HEK293T (cell line): ENCODE measurements around the gene PADI4.

Source experiments
- FOXM1 ChIP-seq: fragments of 450-650 bp; IDR thresholded peaks from 2 replicates; pipeline ENCODE4 v1.6.1; 2017; ENCODE audit warnings: mild to moderate bottlenecking, borderline replicate concordance
- HDGF ChIP-seq: fragments of 450-650 bp; IDR thresholded peaks from 2 replicates; pipeline ENCODE4 v1.6.1; 2017; ENCODE audit warnings: antibody characterized with exemption, borderline replicate concordance
- NFRKB ChIP-seq: fragments of 450-650 bp; IDR thresholded peaks from 2 replicates; pipeline ENCODE4 v1.6.1; 2016; ENCODE audit warnings: mild to moderate bottlenecking, moderate library complexity
- SP1 ChIP-seq: fragments of 450-650 bp; IDR thresholded peaks from 2 replicates; pipeline ENCODE4 v1.6.1; 2017
- TARDBP ChIP-seq: fragments of 450-650 bp; IDR thresholded peaks from 2 replicates; pipeline ENCODE4 v1.6.1; 2016

GRCh38 chr1:17296086-17296485 is 11.9 kb upstream of the PADI4 start:
- TF ChIP-seq TARDBP (no peak), FOXM1 (no peak), NFRKB (no peak), SP1 (no peak), HDGF (no peak)
